ENCODE measurements around the gene RAB28.

RAB28 gene

DNA sequence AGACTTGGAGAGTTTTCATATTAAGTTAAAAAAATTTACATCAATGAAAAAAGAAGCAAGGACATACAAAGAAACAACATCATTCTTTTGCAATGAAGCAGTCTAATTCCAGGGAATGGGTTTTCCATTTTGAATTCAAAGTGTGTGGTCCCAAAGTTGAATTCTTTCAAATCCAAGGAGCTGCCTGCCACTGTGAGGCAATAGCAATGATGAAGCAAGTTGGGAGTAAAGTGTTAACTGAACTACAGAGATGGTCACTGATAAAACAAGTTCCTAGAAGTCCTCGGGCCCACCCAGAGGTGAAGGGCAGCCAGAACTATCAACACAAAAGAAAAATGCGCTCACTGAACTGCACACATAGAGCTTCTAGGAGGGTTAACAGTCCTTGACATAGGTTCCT lies 115.9 kb downstream of the RAB28 start:
- DNase-seq: no peak

GRCh38 chr4:13367691-13368090 lies 116.4 kb downstream of the RAB28 start:
- no peak for DNase-seq

DNA sequence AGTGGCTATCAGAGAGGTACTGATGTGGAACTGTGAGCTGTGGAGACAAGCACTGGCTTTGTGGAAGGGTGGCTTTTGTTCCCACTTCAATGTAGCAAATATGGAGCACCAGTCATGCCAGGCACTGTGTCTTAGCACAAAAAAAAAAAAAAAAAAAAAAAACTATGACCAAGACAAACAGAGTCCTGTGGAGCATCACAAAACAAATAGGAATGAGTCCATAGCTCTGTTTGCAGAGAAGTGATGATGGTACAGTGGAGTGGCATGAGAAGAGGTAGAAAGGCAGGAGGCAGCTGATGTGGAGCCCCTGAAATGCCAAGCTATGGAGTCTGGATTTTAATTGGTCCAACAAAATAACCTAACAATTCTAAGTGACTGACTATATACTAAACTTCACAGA lies 116.9 kb downstream of the RAB28 start:
- no peak for DNase-seq

DNA sequence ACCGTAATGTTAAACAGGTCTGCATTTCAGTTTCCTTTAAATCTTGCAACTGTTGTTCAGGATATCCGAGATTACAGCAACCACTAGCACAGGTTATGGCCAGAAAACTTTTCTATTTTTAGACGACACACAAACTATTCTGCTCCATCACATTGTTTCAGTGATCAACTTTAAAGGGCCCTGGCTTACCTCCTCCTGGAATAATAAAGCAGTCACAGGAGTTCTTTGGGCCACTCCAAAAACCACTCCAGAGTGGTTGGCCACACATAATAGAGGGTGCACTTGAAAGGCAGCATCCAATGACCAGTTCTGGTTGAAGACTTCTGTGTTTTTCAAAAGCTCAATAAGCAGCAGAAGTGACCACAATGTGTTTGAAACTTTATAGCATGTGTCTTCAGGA lies 118.9 kb downstream of the RAB28 start:
- no peak for DNase-seq

- DNase-seq: no peak
These were observed 119.5 kb downstream of the RAB28 start for GRCh38 chr4:13364653-13365052.

- no peak for DNase-seq
These were observed 120.0 kb downstream of the RAB28 start for GRCh38 chr4:13364172-13364571.

GRCh38 chr4:13359809-13360208 lies 124.3 kb downstream of the RAB28 start:
- DNase-seq: no peak

- no peak for DNase-seq
These were observed 128.8 kb downstream of the RAB28 start for GRCh38 chr4:13355111-13355880.

GRCh38 chr4:13349096-13349495 lies 135.0 kb downstream of the RAB28 start:
- DNase-seq: no peak

GRCh38 chr4:13348216-13348615 lies 135.9 kb downstream of the RAB28 start:
- DNase-seq: no peak

DNA sequence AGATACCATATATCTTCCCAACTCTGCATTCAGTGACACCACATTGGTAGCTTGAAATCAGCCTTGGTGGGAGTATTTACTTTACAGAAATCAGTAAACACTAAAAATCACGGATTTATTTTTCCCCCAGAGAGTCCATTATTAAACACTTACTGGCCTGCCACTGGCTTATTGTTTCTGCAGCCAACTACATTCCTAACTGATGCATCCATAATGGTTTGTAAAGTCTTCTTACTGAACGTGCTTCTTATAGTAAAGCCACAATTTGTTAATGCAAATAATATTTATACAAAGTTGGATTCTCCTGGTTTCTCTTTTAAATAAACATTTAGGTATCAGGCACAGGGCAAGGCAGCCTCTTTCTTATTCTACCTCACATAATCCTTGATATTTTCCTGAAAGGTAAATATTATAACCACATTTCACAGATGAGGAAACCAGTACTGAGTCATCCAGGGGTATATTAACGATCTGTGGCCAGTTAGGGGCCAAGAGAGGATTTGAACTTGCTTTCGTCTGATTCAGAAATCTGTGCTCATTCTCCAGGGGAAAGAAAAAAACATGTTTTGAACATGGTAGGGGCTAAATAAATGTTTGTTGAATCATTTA lies 136.5 kb downstream of the RAB28 start:
- DNase-seq: no peak

- no peak for DNase-seq
These were observed 139.9 kb downstream of the RAB28 start for GRCh38 chr4:13344216-13344615.

DNA sequence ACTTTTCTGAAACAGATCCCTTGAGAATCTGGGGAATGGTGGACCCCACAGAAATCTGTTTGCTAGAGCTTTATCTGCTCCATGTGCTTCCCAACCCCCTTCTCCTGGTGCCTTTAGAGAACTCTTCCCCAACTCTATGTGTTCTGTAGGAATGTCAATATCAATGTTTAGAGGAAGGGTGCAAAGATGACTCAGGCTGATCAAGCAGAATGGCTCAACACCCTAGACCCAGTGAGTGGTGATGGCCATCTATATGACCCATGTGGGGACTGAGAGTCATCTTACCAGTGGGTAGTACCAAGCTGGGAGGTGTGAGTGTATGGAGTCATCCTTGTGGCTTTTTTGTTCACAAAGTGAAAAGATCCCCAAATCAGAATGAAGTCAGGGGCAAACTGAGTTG lies 143.5 kb downstream of the RAB28 start:
- no peak for DNase-seq

DNA sequence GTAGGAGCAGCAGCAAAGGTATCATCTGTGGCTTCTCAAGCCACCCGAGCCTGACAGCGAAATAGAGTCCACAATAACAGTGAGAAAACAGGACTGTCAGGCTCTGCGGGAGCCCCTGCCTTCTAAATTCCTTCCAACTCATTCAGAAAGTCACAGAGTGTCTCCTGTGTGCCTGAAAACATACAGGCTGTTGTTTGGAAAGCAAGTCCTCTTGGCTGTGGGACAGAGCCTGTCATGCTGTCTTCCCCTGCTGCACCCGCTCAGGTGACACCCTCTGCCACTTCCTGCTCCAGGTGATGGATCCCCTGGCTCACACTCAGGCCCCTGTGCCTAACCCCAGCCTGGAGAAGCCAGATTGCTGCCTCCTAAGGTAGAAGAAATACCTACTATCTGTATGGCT lies 152.3 kb downstream of the RAB28 start:
- DNase-seq: no peak

DNA sequence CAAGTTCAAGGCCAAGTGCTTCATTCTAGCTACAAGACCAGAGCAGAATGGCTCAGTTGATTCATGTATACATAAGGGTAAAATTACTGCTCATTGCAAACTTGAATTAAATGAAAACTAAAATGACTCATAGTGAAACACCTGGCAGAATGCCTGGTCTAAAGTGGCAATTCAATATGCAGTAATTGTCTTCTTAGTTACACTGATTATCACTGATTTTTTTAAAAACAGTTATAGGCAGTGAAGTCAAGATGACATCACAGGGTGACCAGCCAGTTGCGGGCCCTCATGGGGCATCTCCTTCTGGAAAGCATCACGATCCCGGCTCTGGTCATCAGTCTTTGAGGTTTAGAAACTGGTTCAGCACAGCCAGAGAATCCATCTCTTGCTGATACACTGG lies 154.2 kb downstream of the RAB28 start:
- DNase-seq: no peak

DNA sequence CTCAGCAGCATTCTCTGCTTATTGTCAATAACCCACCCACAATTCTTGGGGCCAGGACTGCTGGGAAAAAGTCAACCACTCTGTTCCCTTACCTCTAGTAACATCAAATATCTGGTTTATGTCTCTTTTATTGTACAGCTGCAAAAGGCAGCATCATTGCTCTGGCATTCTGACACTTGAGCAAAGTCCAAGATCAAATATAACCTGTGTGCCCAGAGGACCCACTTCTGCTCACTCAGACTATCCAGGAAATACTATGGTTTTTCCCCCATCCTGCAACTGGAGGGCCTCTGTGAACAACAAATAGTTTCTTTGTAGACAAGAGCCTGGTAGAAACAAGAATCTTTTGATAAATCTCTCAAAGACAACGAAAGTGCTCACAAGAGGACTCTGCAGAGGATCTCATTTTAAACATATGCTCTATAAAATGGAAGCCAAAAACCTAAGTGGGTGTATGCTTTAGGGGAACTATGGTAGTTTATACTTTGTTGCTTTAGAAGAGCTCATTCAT lies 154.7 kb downstream of the RAB28 start:
- no peak for DNase-seq

DNA sequence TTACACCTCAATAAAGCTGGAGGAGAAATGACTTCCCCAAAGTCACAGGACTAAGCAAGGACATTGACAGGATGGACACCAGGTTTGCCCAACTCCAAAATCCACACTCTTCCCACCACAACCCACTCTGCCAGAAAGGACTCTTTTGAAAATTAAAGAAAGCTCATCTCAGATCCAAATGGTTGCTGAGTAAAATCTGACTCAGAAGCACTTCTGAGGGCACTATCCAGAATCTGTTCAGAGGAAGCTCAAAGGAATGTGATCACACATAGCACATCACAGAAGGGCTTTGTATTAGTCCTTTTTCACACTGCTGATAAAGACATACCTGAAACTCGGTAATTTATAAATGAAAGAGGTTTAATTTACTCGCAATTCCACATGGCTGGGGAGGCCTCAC lies 155.5 kb downstream of the RAB28 start:
- no peak for DNase-seq

DNA sequence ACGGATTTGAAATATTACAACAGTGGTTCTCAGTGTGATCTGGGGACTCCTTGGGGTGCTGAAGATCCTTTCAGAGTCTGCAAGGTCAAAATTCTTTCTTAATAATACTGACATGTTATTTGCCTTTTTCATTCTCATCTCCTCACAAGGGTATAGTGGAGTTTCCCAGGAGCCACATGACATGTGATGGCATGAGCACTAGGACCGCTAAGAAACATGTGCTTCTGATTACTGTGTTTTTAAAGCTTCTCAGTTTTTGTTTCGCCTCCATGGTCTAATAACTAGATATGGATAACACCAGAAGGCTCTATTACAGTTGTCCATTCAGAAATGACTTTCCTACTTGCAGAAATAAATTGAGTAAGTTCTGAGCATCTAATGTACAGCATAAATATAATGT lies 156.1 kb downstream of the RAB28 start:
- no peak for DNase-seq

- no peak for DNase-seq
These were observed 158.4 kb downstream of the RAB28 start for GRCh38 chr4:13325744-13326143.

DNA sequence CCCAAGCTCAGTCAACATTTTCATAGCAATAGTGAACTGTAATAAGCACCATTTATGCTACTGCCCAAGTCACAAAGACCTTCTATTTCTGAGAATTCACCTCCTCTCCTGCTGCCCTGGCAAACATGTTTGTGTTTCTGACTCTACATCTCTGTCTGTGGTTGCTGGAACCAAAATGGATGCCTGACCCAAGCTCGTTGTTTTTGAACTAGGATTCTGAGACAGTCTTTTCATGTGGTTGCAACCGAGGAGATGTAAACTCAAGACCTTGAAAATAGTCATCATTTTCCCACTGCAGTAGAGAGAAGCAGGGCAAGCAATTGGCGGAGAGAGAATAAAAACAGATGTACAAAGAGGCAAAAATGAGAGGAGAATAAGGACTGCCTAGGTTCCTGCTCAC lies 160.2 kb downstream of the RAB28 start:
- no peak for DNase-seq

GRCh38 chr4:13322681-13323101 lies 161.4 kb downstream of the RAB28 start:
- no peak for DNase-seq
